HG03175 (cell line): ENCODE measurements around the gene CARS2.
"Not testable (repeated sequence)": the region's sequence is repeated elsewhere in the genome, so short reads cannot be mapped to it uniquely, and the experiment has no call there.

ENCODE experiments used
- ATAC-seq: cut with Tn5 transposase; IDR thresholded peaks from one replicate; pipeline ENCODE4 v1.9.1; 2021; ENCODE audit warnings: mild to moderate bottlenecking, moderate library complexity; ENCODE audit not compliant: unreplicated experiment

The CARS2 gene, protein sequence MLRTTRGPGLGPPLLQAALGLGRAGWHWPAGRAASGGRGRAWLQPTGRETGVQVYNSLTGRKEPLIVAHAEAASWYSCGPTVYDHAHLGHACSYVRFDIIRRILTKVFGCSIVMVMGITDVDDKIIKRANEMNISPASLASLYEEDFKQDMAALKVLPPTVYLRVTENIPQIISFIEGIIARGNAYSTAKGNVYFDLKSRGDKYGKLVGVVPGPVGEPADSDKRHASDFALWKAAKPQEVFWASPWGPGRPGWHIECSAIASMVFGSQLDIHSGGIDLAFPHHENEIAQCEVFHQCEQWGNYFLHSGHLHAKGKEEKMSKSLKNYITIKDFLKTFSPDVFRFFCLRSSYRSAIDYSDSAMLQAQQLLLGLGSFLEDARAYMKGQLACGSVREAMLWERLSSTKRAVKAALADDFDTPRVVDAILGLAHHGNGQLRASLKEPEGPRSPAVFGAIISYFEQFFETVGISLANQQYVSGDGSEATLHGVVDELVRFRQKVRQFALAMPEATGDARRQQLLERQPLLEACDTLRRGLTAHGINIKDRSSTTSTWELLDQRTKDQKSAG

DNA sequence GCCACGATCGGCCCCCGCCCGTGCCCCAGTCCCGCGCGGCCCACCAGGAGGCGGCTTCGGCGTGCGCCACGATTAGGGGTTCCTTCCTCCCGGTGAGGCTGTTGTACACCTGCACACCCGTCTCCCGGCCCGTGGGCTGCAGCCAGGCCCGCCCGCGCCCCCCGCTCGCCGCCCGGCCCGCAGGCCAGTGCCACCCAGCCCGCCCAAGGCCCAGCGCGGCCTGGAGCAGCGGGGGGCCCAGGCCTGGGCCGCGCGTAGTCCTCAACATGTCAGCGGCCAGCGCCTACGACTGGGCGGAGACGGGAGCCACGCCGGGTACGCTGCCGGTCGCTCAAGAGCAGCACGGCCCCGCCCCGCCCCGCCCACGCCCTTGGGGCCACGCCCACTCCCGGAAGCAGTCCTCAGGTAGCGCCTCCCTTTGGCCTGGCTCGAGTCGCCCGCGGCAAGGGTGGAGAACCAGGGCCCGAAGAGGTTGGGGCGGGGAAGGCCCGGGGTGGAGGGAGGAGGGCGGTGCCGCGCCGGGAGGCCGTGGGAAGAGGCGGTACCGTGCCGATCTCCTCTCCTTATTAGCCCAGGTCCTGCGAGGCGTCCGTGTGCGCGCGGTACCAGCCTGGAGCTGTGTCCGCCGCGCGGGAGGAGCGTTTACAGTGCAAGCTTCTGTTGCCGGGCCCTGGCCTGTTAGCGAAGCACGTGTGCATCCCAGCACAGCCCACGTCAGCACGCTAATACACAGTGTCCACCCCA, at the start of gene CARS2:
CARS2 (minus strand) TSS at position 291 of the 744 bp plus-strand sequence; CDS start at position 268, 23 bp downstream.
- ATAC-seq, result peak; percentile 93

DNA sequence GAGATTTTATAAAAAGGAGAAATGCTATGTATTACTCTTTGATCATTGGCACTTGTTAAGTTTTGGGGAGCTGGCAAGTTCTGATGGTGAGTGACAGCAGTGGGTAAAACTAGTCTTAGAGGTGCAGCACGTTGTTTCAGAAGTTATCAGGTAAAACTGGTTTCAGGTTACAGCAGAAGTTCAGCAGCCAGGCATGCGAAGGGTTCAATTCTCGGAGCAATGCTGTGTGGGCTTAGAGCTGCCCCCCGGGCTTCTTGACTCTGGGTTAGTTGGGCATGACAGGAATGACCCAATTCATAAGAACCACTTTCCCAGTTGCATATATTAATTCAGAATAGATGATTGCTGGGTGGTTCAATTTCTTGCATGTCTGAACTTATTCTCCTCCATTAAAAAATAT, 42.4 kb upstream of the CARS2 start:
- ATAC-seq, result no peak

DNA sequence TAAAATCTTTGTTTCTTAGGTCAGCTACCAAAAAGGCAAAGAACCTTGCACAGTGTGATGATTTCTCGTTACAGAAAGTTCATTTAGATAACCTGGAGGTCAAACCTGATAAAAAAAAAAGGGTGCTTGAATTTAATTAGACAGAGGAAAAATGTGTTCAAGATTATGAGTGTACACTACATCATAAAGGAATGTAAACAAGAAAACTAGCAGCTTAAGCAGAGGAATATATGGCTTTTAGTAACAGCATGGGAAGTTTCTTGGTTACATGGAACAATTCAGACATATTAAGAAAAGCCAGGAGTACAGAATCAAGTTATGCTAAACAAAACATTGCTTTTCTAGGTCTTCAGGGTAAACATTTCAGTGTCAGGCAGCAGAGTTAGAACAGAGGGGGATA, 40.5 kb upstream of the CARS2 start:
- no peak for ATAC-seq

DNA sequence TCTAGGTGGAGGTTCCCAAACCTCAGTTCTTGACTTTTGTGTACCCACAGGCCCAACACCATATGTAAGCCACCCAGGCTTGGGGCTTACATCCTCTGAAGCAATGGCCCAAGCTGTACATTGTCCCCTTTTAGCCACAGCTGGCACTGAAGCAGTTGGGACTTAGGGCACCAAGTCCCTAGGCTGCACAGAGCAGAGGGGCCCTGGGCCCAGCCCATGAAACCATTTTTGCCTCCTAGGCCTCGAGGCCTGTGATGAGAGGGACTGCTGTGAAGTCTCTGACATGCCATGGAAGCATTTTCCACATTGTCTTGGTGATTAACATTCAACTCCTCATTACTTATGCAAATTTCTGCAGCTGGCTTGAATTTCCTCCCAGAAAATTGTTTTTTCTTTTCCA, 37.8 kb upstream of the CARS2 start:
- ATAC-seq, result no peak

DNA sequence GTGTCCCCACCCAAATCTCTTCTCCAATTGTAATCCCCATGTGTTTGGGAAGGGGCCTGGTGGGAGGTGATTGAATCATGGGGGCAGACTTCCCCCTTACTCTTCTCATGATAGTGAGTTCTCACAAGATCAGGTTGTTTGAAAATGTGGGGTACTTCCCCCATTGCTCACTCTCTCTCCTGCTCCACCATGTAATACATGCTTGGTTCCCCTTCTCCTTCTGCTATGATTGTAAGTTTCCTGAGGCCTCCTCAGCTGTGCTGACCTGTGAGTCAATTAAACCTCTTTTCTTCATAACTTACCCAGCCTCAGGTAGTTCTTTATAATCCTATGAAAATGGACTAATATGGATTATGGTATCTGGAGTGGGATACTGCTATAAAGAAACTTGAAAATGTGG, 31.6 kb upstream of the CARS2 start:
- ATAC-seq, result no peak

DNA sequence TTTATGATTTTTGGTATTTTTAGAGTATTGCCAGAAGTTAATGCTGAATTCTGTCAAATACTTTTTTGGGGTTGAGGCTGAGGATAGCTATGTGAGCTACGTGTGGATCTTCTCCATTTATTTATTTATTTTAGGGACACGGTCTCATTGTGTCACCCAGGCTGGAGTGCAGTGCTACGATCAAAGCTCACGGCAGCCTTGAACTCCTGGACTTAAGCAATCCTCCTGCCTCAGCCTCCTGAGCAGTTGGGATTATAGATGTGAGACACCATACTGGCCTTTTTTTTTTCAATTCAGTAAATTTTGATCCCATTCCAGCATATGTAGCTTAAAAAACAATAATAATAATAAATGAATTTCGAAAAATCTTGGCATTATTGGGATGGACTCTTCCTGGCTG, 28.6 kb upstream of the CARS2 start:
- no peak for ATAC-seq

DNA sequence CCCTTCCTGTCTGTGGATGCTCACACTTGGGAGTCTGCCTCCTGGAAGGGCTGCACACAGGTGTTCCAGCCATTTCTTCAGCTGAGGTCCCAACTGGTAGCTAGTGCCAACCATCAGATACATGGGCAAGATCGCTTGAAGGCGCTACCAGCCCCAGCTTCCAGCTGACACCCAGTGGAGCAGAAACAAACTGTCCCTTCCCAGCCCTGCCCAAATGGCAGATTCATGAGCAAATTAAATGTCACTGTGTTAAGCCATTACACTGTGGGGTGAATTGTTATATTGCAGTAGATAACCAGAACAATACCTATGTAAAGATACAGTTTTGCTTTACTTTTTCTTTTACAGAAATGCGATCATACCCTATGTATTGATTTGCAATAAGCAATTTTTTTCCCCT, 25.2 kb upstream of the CARS2 start:
- ATAC-seq, result no peak

DNA sequence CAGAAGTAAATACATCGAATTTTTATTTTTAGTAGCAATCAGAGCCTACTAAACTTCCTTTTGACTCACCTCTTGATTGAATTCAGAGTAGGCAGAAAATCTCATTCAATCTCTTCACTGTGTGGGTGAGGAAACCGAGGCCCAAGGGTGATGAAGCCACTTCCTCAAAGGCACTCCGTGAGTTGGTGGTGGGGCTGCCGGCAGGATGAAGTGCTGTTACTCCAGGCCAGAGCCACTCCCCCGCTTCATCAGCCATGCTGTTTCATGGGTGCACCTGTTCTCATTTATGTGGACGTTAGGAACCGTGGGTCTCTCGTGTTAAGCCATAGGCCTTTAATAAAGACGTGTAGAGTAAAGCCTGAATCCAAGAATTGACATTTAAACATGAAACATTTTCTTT, 20.8 kb upstream of the CARS2 start:
- peak; percentile 73 for ATAC-seq

DNA sequence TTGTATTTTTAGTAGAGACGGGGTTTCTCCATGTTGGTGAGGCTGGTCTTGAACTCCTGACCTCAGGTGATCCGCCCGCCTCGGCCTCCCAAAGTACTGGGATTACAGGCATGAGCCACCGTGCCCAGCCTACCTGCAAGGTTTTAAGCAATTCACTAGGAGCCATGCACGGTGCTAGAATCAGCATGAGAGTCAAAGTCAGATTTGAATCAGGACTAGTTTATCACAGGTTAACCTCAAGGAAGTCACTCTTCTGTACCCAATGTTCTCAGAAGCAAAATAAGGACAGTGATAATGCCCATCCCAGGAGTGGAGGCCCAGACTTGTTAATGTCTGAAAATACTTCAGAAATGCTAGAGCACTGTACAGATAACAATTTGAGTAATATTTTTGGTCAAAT, 20.2 kb upstream of the CARS2 start:
- not testable (repeated sequence) for ATAC-seq

DNA sequence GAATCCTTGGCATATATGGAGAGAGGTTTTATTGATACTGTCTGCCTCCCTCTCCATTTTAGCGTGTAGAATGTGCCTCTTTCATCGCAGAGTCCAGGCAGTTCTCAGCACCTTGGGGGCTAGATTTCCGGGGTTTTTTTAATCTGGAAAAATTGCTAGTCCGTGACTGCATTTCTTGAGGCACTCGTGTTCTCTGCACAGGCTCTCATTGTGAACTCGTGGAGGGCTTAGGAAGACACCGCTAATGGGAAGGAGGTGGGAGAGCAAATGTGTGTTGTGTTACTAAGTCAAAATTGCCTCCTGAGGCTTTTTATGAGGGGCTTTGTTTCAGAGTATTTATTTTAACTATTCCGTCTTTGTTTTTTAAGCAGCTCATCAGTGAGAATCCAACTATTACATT, 17.7 kb upstream of the CARS2 start:
- no peak for ATAC-seq

DNA sequence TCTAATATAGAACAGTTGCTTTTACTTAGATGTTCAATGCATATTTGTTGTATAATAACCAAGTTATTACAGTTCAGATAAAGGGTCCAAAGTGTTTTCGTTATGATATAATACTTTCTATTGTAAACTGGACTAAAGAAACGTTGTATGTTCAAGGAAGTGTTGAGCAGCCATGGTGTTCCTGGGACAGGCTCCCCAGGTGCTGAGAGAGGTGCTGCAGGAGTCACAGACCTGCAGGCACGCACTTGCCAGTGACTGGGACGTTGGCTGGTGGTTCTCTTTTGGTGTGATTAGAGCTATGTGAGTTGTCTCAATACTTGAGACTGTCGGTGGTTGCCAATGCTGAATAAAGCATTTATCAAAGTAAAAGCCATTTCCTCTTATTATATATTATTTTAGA, 17.1 kb upstream of the CARS2 start:
- no peak for ATAC-seq

DNA sequence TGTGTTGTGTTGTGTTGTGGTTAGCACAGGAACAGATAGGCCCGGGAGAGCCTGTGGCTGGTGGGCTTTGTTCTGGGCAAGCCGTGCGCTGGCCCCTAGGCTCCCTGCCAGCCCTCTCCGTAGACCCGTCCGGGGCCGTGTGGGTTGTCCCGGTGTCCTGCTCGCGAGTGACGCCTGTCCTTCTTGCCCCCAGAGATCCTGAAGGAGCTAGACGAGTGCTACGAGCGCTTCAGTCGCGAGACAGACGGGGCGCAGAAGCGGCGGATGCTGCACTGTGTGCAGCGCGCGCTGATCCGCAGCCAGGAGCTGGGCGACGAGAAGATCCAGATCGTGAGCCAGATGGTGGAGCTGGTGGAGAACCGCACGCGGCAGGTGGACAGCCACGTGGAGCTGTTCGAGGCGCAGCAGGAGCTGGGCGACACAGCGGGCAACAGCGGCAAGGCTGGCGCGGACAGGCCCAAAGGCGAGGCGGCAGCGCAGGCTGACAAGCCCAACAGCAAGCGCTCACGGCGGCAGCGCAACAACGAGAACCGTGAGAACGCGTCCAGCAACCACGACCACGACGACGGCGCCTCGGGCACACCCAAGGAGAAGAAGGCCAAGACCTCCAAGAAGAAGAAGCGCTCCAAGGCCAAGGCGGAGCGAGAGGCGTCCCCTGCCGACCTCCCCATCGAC, 13.3 kb upstream of the CARS2 start:
- no peak for ATAC-seq

DNA sequence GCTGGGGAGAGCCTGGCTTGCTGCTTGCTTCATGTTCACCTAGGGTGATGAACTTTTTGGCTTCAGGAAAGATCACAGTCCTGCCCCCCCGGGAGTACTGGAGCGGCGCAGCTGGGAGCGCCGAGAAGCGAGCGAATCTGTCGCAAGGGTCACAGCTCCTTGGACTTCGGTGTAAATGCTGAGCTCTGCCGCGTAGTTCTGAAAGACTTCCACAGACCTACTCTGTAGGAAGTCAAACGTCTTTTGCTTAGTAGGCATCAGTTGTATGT, 10.3 kb upstream of the CARS2 start:
- ATAC-seq, result no peak

DNA sequence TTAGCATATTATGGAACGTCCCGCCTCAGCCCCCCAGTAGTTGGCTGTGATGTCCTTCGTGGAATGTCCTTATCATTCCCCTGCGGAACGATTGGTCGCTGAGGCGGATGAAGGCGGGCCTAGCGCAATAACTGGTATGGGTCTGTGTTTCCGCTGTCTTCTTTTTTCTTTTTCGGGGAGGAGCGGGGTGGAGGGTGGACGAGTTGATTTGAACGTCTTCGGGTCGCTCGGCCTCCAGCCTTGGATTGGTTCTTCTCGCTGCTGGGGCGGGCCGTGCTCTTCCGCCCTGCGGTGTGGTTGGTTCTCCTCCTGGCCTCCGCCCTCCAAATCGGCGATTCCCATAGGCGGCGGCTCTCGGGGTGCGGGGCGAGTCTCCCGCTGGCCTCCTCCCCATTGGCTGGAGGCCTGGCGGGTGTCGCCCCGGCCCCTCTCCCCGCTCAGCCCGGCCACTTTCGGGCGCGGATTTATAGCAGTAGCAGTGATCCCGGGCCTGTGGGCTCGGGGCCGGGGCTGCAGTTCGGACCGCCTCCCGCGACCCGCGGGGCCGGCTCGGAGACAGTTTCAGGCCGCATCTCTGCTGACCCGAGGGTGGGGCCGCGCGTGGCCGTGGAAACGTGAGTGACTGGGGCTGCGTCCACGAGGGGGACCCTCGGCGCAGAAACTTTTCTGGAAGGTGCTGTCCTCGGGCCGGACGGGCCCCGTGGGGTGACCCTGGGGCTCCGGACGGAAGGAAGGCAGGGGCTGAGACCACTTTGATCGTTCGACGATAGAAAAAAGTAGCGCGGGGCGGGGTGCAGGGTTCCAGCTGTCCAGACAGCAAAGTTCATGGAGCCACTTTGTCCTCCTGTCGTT, 9.7 kb upstream of the CARS2 start:
- ATAC-seq, result peak; percentile 64

DNA sequence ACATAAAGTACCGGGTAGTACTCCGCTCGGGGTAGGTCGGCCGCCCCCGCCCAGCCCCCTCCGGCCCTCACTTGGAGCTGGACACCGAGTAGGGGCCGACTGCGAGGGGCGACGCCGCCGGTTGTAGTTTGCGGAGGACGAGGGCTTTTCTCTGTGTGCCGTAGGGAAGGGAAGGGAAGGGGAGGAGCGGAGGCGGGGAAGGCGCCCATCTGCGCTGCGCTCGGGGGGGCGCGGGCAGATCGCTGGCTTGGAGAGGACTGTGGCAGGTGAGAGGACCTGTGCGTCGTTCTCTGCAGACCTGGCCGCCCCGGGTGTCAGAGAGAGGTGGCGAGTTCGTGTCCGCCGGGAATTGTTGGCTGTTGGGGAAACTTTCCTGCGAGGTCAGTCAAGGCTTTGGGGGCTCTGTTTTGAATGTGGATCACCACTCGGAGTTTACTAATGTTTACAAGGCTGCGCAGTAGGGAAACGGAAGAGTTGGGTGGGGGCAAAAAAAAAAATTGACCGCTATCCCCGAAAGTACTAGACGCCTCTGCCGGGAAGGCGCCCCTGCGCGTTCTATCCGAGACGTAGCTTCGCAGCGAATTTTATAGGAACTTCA, 9.0 kb upstream of the CARS2 start:
- no peak for ATAC-seq

DNA sequence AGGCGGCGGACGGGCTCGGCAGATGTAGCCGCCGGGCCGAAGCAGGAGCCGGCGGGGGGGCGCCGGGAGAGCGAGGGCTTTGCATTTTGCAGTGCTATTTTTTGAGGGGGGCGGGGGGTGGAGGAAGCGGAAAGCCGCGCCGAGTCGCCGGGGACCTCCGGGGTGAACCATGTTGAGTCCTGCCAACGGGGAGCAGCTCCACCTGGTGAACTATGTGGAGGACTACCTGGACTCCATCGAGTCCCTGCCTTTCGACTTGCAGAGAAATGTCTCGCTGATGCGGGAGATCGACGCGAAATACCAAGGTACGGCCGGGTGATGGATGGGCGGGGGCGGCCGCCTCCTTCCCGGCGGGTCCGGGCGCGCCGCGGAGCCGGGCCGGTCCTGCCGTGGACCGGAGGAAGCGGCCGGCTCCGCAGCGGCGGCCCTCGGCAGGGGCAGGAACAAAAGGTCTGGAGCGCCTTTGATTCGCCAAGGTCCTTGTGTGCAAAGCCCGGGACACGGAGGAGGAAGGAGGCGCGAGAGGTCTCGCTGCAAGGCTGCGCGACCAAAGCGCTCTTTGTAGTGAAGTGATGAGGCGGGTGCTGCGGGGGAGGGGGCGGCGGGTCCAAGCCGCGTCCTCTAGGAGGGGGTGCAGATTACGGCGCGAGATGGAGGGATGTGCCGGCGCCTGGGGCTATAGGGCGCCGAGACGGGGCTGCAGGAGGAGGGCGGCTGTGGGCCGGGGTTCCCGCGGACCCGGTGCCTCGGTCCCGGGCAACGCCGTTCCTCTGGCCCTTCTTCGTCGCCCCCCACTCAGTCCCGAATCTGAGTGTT, 8.3 kb upstream of the CARS2 start:
- no peak for ATAC-seq

DNA sequence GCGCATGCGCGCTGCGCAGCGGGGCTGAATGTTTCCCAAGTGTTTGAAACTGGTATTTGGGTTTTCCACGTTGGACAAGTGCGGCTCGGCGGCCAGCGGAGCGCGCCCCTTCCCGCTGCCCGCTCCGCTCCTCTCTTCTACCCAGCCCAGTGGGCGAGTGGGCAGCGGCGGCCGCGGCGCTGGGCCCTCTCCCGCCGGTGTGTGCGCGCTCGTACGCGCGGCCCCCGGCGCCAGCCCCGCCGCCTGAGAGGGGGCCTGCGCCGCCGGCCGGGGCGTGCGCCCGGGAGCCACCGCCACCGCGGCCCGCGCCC, 7.7 kb upstream of the CARS2 start, which contains the start of gene ING1:
ING1 (plus strand) TSS at position 59 of the 311 bp plus-strand sequence. CDS start 450 bp downstream, outside the sequence.
- no peak for ATAC-seq

DNA sequence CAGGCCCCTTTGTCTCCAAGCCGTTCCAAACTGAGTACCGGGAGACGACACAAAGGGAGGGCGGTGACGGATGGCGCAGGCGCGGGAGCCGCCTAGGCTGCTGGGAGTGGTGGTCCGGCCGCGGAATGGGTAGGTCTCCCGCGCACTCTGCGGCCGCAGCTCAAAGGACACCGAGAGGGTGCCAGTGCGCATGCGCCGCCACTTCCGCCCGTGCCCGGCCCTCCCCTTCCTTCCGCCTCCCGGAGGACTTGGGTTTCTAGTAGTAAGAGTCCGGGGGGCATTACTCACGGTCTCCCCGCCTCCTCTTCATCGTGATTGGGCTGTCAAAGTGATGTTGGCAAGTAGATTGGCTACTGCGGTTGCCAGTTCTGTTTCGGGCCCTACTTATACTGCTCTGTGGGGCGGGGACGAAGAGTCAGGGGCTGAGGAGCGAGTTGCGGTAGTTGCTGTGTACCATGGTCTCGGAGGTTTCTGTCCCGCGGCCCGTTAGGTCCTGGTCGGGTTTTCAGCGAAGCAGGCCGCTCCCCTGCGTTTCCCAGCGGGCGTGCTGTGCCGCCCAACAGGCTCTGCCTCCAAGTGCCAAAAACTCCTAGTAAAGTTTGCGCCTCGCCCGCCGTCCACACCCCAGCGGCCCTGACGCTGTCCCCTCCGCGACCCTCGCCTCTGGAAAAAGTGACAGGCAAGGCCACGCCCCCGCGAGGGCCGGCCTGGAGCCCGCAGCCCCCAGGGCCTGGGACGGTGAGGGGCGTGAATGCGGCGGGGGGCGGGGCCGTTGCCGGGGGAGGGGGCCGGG, 7.1 kb upstream of the CARS2 start:
- ATAC-seq, result peak; percentile 54
